ENCODE data around the gene BEST1.

DNA sequence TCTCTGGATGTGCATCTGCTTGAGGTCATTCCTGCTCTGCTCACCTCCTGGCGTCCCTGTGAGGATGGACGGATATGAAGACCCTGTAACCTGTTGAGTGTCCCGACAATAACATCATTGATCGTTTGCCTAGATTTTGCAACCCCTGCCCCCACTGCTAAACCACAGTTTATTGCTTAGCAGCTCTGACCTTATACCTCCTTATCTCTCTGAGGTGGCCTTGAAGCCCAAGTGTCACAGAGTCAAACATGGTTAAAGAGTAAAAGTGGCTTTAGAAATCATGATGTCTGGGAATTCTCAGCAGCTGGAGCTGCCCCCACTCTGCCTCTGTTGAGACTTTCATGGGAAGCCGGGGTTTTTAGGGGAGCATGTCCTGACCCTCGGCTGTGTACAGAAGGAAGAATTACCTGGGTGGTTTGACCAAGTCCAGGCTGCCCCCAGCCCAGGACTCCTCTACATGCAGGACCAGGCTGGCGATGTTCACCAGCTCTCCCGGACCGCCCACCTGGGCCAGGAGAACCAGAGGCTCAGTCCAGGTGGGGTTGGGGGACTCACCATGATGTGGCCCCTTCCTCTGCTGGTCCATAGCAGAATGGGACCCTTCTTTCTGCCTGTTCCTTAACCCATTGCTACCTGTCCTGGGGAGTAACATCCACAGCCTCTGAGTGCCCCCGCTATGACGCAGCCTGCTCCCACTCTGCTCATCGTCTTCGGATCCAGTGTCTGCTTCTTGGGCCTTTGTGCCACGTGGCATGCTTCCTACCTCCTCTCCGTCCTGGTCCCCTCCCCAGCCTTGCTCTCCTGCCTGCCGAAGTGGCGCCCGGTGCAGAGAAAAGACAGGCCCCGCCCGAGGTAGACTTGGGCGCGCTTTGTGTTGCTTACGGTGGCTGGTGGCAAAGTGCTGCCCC, 50.6 kb downstream of the BEST1 start:
- TF ChIP-seq EZH2 (IDR thresholded peaks at IDR 0.05; ENCODE audit: borderline replicate concordance, low read depth, low read length, severe bottlenecking) = no peak
- TF ChIP-seq, protein P1, sequence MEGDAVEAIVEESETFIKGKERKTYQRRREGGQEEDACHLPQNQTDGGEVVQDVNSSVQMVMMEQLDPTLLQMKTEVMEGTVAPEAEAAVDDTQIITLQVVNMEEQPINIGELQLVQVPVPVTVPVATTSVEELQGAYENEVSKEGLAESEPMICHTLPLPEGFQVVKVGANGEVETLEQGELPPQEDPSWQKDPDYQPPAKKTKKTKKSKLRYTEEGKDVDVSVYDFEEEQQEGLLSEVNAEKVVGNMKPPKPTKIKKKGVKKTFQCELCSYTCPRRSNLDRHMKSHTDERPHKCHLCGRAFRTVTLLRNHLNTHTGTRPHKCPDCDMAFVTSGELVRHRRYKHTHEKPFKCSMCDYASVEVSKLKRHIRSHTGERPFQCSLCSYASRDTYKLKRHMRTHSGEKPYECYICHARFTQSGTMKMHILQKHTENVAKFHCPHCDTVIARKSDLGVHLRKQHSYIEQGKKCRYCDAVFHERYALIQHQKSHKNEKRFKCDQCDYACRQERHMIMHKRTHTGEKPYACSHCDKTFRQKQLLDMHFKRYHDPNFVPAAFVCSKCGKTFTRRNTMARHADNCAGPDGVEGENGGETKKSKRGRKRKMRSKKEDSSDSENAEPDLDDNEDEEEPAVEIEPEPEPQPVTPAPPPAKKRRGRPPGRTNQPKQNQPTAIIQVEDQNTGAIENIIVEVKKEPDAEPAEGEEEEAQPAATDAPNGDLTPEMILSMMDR (IDR thresholded peaks at IDR 0.05; ENCODE audit: borderline replicate concordance, extremely low read depth, low read length, poor library complexity, severe bottlenecking) = no peak

Data from DND-41 (cell line).